Activated gamma-delta T cell treated with Interleukin-2 at 50 U/mL for 16 hours (primary cell): ENCODE measurements around the gene PDIA6.

Experiments
- DNase-seq: peaks from one replicate; pipeline ENCODE4 v3.0.0-alpha.2; 2020

The PDIA6 gene

GRCh38 chr2:10778724-10779115, 33.9 kb downstream of the PDIA6 start:
- no peak for DNase-seq

GRCh38 chr2:10777842-10778723, 34.5 kb downstream of the PDIA6 start:
- no peak for DNase-seq

GRCh38 chr2:10777111-10777841, 35.3 kb downstream of the PDIA6 start:
- DNase-seq: no peak

- no peak for DNase-seq
These were observed 36.2 kb downstream of the PDIA6 start for GRCh38 chr2:10776231-10776977.

- no peak for DNase-seq
These were observed 36.8 kb downstream of the PDIA6 start for GRCh38 chr2:10775831-10776230.

- no peak for DNase-seq
These were observed 37.4 kb downstream of the PDIA6 start for GRCh38 chr2:10775021-10775780.

- no peak for DNase-seq
These were observed 38.2 kb downstream of the PDIA6 start for GRCh38 chr2:10774394-10774793.

GRCh38 chr2:10773821-10774341, 38.7 kb downstream of the PDIA6 start:
- DNase-seq: no peak

- no peak for DNase-seq
These were observed 39.7 kb downstream of the PDIA6 start for GRCh38 chr2:10772868-10773215.

GRCh38 chr2:10772201-10772867, 40.3 kb downstream of the PDIA6 start:
- DNase-seq: no peak

- DNase-seq: no peak
These were observed 40.8 kb downstream of the PDIA6 start for GRCh38 chr2:10771786-10772185.

- no peak for DNase-seq
These were observed 41.4 kb downstream of the PDIA6 start for GRCh38 chr2:10770956-10771750.

- DNase-seq: no peak
These were observed 44.5 kb downstream of the PDIA6 start for GRCh38 chr2:10768063-10768507.

- no peak for DNase-seq
These were observed 46.7 kb downstream of the PDIA6 start for GRCh38 chr2:10765914-10766313.

- no peak for DNase-seq
These were observed 47.1 kb downstream of the PDIA6 start for GRCh38 chr2:10765461-10765860.

- no peak for DNase-seq
These were observed 47.7 kb downstream of the PDIA6 start for GRCh38 chr2:10764896-10765295.

- no peak for DNase-seq
These were observed 48.3 kb downstream of the PDIA6 start for GRCh38 chr2:10764096-10764785.

GRCh38 chr2:10763461-10763800, 49.2 kb downstream of the PDIA6 start:
- DNase-seq: no peak

GRCh38 chr2:10762651-10763460, 49.7 kb downstream of the PDIA6 start:
- DNase-seq: no peak

GRCh38 chr2:10761591-10761990, 51.0 kb downstream of the PDIA6 start:
- no peak for DNase-seq
